Trophoblast cell (in vitro differentiated cells and primary cell): ENCODE results near the gene UST.

Experiments
- DNase-seq, 2 donors: peaks; one replicate each; pipeline ENCODE4 v3.0.0-alpha.2; 2016
- H2AFZ ChIP-seq: 2 replicates; pipeline ENCODE4 v1.6.1; 2013; ENCODE audit warnings: low read length, moderate library complexity, mild to moderate bottlenecking; ENCODE audit not compliant: insufficient read depth, poor library complexity
- H2AK5ac ChIP-seq: 2 replicates; pipeline ENCODE4 v1.6.1; 2013; ENCODE audit warnings: mild to moderate bottlenecking, low read length
- H2BK120ac ChIP-seq: 2 replicates; pipeline ENCODE4 v1.6.1; 2013; ENCODE audit warnings: low read length, mild to moderate bottlenecking, moderate library complexity; ENCODE audit not compliant: insufficient read depth, poor library complexity
- H2BK12ac ChIP-seq: 2 replicates; pipeline ENCODE4 v1.6.1; 2013; ENCODE audit warnings: mild to moderate bottlenecking, low read length, moderate library complexity
- H2BK5ac ChIP-seq: 2 replicates; pipeline ENCODE4 v1.6.1; 2013; ENCODE audit warnings: low read length, low read depth, moderate library complexity, mild to moderate bottlenecking; ENCODE audit not compliant: poor library complexity
- H3K14ac ChIP-seq: 2 replicates; pipeline ENCODE4 v1.6.1; 2013; ENCODE audit warnings: mild to moderate bottlenecking, low read length
- H3K18ac ChIP-seq: 2 replicates; pipeline ENCODE4 v1.6.1; 2013; ENCODE audit warnings: mild to moderate bottlenecking, low read length
- H3K23ac ChIP-seq: 2 replicates; pipeline ENCODE4 v1.6.1; 2013; ENCODE audit warnings: low read length
- H3K27ac ChIP-seq: 2 replicates; pipeline ENCODE4 v1.5.1; 2013; ENCODE audit warnings: low read depth, mild to moderate bottlenecking, inconsistent platforms, low read length, moderate library complexity
- H3K27me3 ChIP-seq: 2 replicates; pipeline ENCODE4 v1.6.1; 2013; ENCODE audit warnings: inconsistent platforms, mild to moderate bottlenecking, low read length, moderate library complexity; ENCODE audit not compliant: insufficient read depth
- H3K36me3 ChIP-seq, 2 experiments: 1 replicate in 1 of 2; 2 replicates in 1 of 2; pipeline ENCODE4 v1.6.1; 2013; ENCODE audit warnings: low read length in 2 of 2, mild to moderate bottlenecking in 2 of 2, moderate library complexity in 1 of 2; ENCODE audit not compliant: insufficient read depth in 2 of 2, control insufficient read depth in 1 of 2
- H3K4ac ChIP-seq: 2 replicates; pipeline ENCODE4 v1.6.1; 2013; ENCODE audit warnings: low read depth, mild to moderate bottlenecking, low read length, moderate library complexity
- H3K4me1 ChIP-seq, 2 experiments: 1 replicate in 1 of 2; 2 replicates in 1 of 2; pipeline ENCODE4 v1.6.1; 2013; ENCODE audit warnings: low read length in 2 of 2, mild to moderate bottlenecking in 2 of 2, moderate library complexity in 1 of 2; ENCODE audit not compliant: insufficient read depth in 2 of 2, control insufficient read depth in 1 of 2
- H3K4me2 ChIP-seq: 2 replicates; pipeline ENCODE4 v1.6.1; 2013; ENCODE audit warnings: inconsistent platforms, mild to moderate bottlenecking, low read length, moderate library complexity
- H3K4me3 ChIP-seq: 2 replicates; pipeline ENCODE4 v1.5.1; 2013; ENCODE audit warnings: mild to moderate bottlenecking, low read depth, low read length, inconsistent platforms
- H3K79me1 ChIP-seq: one replicate; pipeline ENCODE4 v1.6.1; 2013; ENCODE audit warnings: low read length
- H3K79me2 ChIP-seq: 2 replicates; pipeline ENCODE4 v1.6.1; 2013; ENCODE audit warnings: low read length, mild to moderate bottlenecking; ENCODE audit not compliant: control insufficient read depth, insufficient read depth, poor library complexity
- H3K9ac ChIP-seq: 2 replicates; pipeline ENCODE4 v1.6.1; 2013; ENCODE audit warnings: mild to moderate bottlenecking, low read length
- H3K9me3 ChIP-seq: 2 replicates; pipeline ENCODE4 v1.6.1; 2013; ENCODE audit warnings: low read depth, mild to moderate bottlenecking, control low read depth, inconsistent platforms, low read length; ENCODE audit not compliant: insufficient read depth
- H4K12ac ChIP-seq: 2 replicates; pipeline ENCODE4 v1.6.1; 2013; ENCODE audit warnings: low read depth, mild to moderate bottlenecking, low read length, moderate library complexity
- H4K8ac ChIP-seq: 2 replicates; pipeline ENCODE4 v1.6.1; 2013; ENCODE audit warnings: low read depth, mild to moderate bottlenecking, low read length, moderate library complexity
- H4K91ac ChIP-seq: one replicate; pipeline ENCODE4 v1.6.1; 2013; ENCODE audit warnings: low read depth, mild to moderate bottlenecking, low read length, moderate library complexity
- WGBS: extraction: QIAGEN DNeasy Blood & Tissue Kit; methylation state at CpG from one replicate; pipeline ENCODE4 v1.1.7; 2013; ENCODE audit warnings: missing lambda C conversion rate; ENCODE audit not compliant: insufficient read length, insufficient coverage; ENCODE audit errors: extremely low coverage; 5-methylcytosine and 5-hydroxymethylcytosine counted together

The UST gene

GRCh38 chr6:149056777-149057463 is 310.1 kb downstream of the UST start:
- Histone ChIP-seq H2BK12ac (no peak overlapping the region), H4K12ac (no peak overlapping the region), H3K14ac (no peak overlapping the region), H3K27me3 (no peaks in the 10 kb centered on the region), H3K4me1 (peaks cover 10 to 14% of the 10 kb centered on the region in 2 experiments), H3K4me3 (no peak overlapping the region), H2AFZ (no peak overlapping the region), H2BK120ac (no peak overlapping the region), H3K79me1 (peaks cover 5% of the 10 kb centered on the region), H3K4me2 (no peak overlapping the region), H3K9me3 (no peaks in the 10 kb centered on the region), H3K23ac (no peak overlapping the region), H3K18ac (no peak overlapping the region), H3K79me2 (no peaks in the 10 kb centered on the region), H3K36me3 (no peaks in the 10 kb centered on the region), H2BK5ac (no peak overlapping the region), H3K9ac (no peak overlapping the region), H4K91ac (no peak overlapping the region), H3K27ac (no peak overlapping the region), H2AK5ac (no peak overlapping the region), H3K4ac (no peak overlapping the region), H4K8ac (no peak overlapping the region)
- no CpG with 5 or more reads among the region's 4 CpGs for WGBS
- DNase-seq = peak in 1 of 2 donors; percentile 31

- Histone ChIP-seq H3K9me3 (no peaks in the 10 kb centered on the region), H2BK120ac (no peak overlapping the region), H3K79me2 (no peaks in the 10 kb centered on the region), H3K36me3 (no peaks in the 10 kb centered on the region), H2BK5ac (no peak overlapping the region), H3K18ac (no peak overlapping the region), H3K27me3 (no peaks in the 10 kb centered on the region), H2BK12ac (no peak overlapping the region), H3K4me1 (peaks cover 10 to 14% of the 10 kb centered on the region in 2 experiments), H2AFZ (no peak overlapping the region), H3K9ac (no peak overlapping the region), H3K23ac (no peak overlapping the region), H3K14ac (no peak overlapping the region), H2AK5ac (no peak overlapping the region), H4K91ac (no peak overlapping the region), H3K27ac (no peak overlapping the region), H3K4ac (no peak overlapping the region), H3K4me3 (no peak overlapping the region), H4K8ac (no peak overlapping the region), H4K12ac (no peak overlapping the region), H3K79me1 (peaks cover 5% of the 10 kb centered on the region), H3K4me2 (no peak overlapping the region)
- no CpG with 5 or more reads among the region's 1 CpG for WGBS
- no peak for DNase-seq
Measured at GRCh38 chr6:149057464-149057840, 310.6 kb downstream of the UST start.

GRCh38 chr6:149059557-149059956 is 312.7 kb downstream of the UST start:
- no peak overlapping the region for H3K27ac ChIP-seq
- no peak overlapping the region for H2AFZ ChIP-seq
- H3K36me3 ChIP-seq = no peaks in the 10 kb centered on the region
- H3K9me3 ChIP-seq = no peaks in the 10 kb centered on the region
- no peak overlapping the region for H3K4ac ChIP-seq
- no peak overlapping the region for H4K12ac ChIP-seq
- H2BK120ac ChIP-seq = no peak overlapping the region
- WGBS = no CpG with 5 or more reads among the region's 7 CpGs
- H2BK5ac ChIP-seq = no peak overlapping the region
- no peak overlapping the region for H3K18ac ChIP-seq
- DNase-seq = peak; percentile 93 to 96
- H3K79me1 ChIP-seq = peaks cover 7% of the 10 kb centered on the region
- no peak overlapping the region for H3K14ac ChIP-seq
- H3K4me2 ChIP-seq = peak overlapping the region; percentile 16
- no peak overlapping the region for H3K9ac ChIP-seq
- H3K27me3 ChIP-seq = no peaks in the 10 kb centered on the region
- no peak overlapping the region for H4K8ac ChIP-seq
- H3K23ac ChIP-seq = no peak overlapping the region
- peaks cover 12 to 17% of the 10 kb centered on the region in 2 experiments for H3K4me1 ChIP-seq
- no peak overlapping the region for H3K4me3 ChIP-seq
- no peak overlapping the region for H4K91ac ChIP-seq
- no peak overlapping the region for H2AK5ac ChIP-seq
- no peaks in the 10 kb centered on the region for H3K79me2 ChIP-seq
- H2BK12ac ChIP-seq = no peak overlapping the region

- H4K12ac ChIP-seq = no peak overlapping the region
- WGBS = no CpG with 5 or more reads among the region's 19 CpGs
Measured at GRCh38 chr6:149060300-149060984, 313.6 kb downstream of the UST start.

More at GRCh38 chr6:149060300-149060984, 313.6 kb downstream of the UST start:
- no peak overlapping the region for H2AK5ac ChIP-seq
- no peaks in the 10 kb centered on the region for H3K79me2 ChIP-seq
- H3K9ac ChIP-seq = no peak overlapping the region
- no peak overlapping the region for H2BK5ac ChIP-seq
- no peak overlapping the region for H3K4me3 ChIP-seq
- peak; percentile 38 to 50 for DNase-seq
- no peak overlapping the region for H2AFZ ChIP-seq
- no peak overlapping the region for H3K23ac ChIP-seq
- no peaks in the 10 kb centered on the region for H3K27me3 ChIP-seq
- H3K9me3 ChIP-seq = no peaks in the 10 kb centered on the region
- H3K4me1 ChIP-seq = peaks cover 12 to 20% of the 10 kb centered on the region in 2 experiments
- H3K4me2 ChIP-seq = no peak overlapping the region
- peak overlapping the region; percentile 61 for H2BK12ac ChIP-seq
- no peak overlapping the region for H3K27ac ChIP-seq
- no peak overlapping the region for H4K8ac ChIP-seq
- no peak overlapping the region for H4K91ac ChIP-seq
- H3K4ac ChIP-seq = no peak overlapping the region
- peaks cover 7% of the 10 kb centered on the region for H3K79me1 ChIP-seq
- H3K36me3 ChIP-seq = no peaks in the 10 kb centered on the region
- H2BK120ac ChIP-seq = peak overlapping the region; percentile 26
- H3K18ac ChIP-seq = no peak overlapping the region
- peak overlapping the region; percentile 10 for H3K14ac ChIP-seq
